ENCODE measurements around the gene CACNB2. TPM values are rescaled to one million over a fixed set of nuclear protein-coding genes. Genes with fewer than 3 reads are reported as not detected.
"Not testable (repeated sequence)": the region's sequence is repeated elsewhere in the genome, so short reads cannot be mapped to it uniquely, and the experiment has no call there.

Gene CACNB2
- total RNA-seq, 1 donor from 2014 or later: 13.1 TPM

GRCh38 chr10:18202680-18203460 lies 62.6 kb downstream of the CACNB2 start:
- Mint-ChIP-seq H3K27me3 (ENCODE audit: low read depth) (peaks cover 2% of the 10 kb centered on the region), H3K4me1 (peaks cover 15% of the 10 kb centered on the region), H3K36me3 (no peaks in the 10 kb centered on the region), H3K9me3 (no peaks in the 10 kb centered on the region), H3K27ac (peak overlapping the region; percentile 24), H3K4me3 (no peak overlapping the region)
- no peak for DNase-seq (ENCODE audit: low spot score in 2 of 2, unreplicated experiment in 2 of 2)
- TF ChIP-seq CTCF (IDR thresholded peaks at IDR 0.05; ENCODE audit: unreplicated experiment): no peak

GRCh38 chr10:18203471-18203870 lies 63.2 kb downstream of the CACNB2 start:
- H3K27me3 Mint-ChIP-seq (ENCODE audit: low read depth): peaks cover 2% of the 10 kb centered on the region
- DNase-seq (ENCODE audit: low spot score in 2 of 2, unreplicated experiment in 2 of 2): no peak
- H3K27ac Mint-ChIP-seq: no peak overlapping the region
- no peak for TF ChIP-seq CTCF (IDR thresholded peaks at IDR 0.05; ENCODE audit: unreplicated experiment)
- H3K4me1 Mint-ChIP-seq: peaks cover 15% of the 10 kb centered on the region
- no peak overlapping the region for H3K4me3 Mint-ChIP-seq
- no peaks in the 10 kb centered on the region for H3K36me3 Mint-ChIP-seq
- H3K9me3 Mint-ChIP-seq: no peaks in the 10 kb centered on the region

- peaks cover 15% of the 10 kb centered on the region for H3K4me1 Mint-ChIP-seq
- no peak for TF ChIP-seq CTCF (IDR thresholded peaks at IDR 0.05; ENCODE audit: unreplicated experiment)
- H3K27me3 Mint-ChIP-seq (ENCODE audit: low read depth): peaks cover 2% of the 10 kb centered on the region
- H3K9me3 Mint-ChIP-seq: no peaks in the 10 kb centered on the region
- no peak overlapping the region for H3K4me3 Mint-ChIP-seq
- no peaks in the 10 kb centered on the region for H3K36me3 Mint-ChIP-seq
- no peak overlapping the region for H3K27ac Mint-ChIP-seq
- no peak for DNase-seq (ENCODE audit: low spot score in 2 of 2, unreplicated experiment in 2 of 2)
Measured at GRCh38 chr10:18204039-18204835, 64.0 kb downstream of the CACNB2 start.

- Mint-ChIP-seq H3K27ac (no peak overlapping the region), H3K4me1 (peaks cover 15% of the 10 kb centered on the region), H3K4me3 (no peak overlapping the region), H3K27me3 (ENCODE audit: low read depth) (peaks cover 2% of the 10 kb centered on the region), H3K9me3 (no peaks in the 10 kb centered on the region), H3K36me3 (no peaks in the 10 kb centered on the region)
- no peak for TF ChIP-seq CTCF (IDR thresholded peaks at IDR 0.05; ENCODE audit: unreplicated experiment)
- no peak for DNase-seq (ENCODE audit: low spot score in 2 of 2, unreplicated experiment in 2 of 2)
Measured at GRCh38 chr10:18205098-18205834, 65.0 kb downstream of the CACNB2 start.

- H3K4me1 Mint-ChIP-seq: peaks cover 26% of the 10 kb centered on the region
- not testable (repeated sequence) for H3K4me3 Mint-ChIP-seq; H3K27ac Mint-ChIP-seq; H3K9me3 Mint-ChIP-seq; H3K27me3 Mint-ChIP-seq (ENCODE audit: low read depth); DNase-seq (ENCODE audit: low spot score in 2 of 2, unreplicated experiment in 2 of 2); H3K36me3 Mint-ChIP-seq
Measured at GRCh38 chr10:18208186-18208585, 68.0 kb downstream of the CACNB2 start.

Data from mesothelial cell of epicardium (in vitro differentiated cells).